Right cardiac atrium (tissue), 5 donors: ENCODE measurements around the gene BRD3. TPM values are rescaled to one million over a fixed set of nuclear protein-coding genes. Genes with fewer than 3 reads are reported as not detected.
A peak's percentile ranks its signal among the peaks of the same experiment; 100 is the strongest.

Experiments used
- ATAC-seq, 2 donors: fragments of 200-7000 bp; cut with Tn5 transposase; one replicate each; pipeline versions ENCODE4 v1.8.0 to v1.9.1; 2020; ENCODE audit warnings: moderate library complexity in 2 of 2, mild to moderate bottlenecking in 1 of 2
- DNase-seq, 3 donors: peaks; one replicate each; pipeline ENCODE4 v3.0.0-alpha.2; 2020
- H3K27ac ChIP-seq: one replicate; pipeline ENCODE4 v1.5.1; 2013; ENCODE audit warnings: mild to moderate bottlenecking, low read length, control low read depth, moderate library complexity
- H3K27me3 ChIP-seq: one replicate; pipeline ENCODE4 v1.6.1; 2013; ENCODE audit not compliant: control insufficient read depth, insufficient read depth
- H3K4me1 ChIP-seq: one replicate; pipeline ENCODE4 v1.6.1; 2013; ENCODE audit warnings: low read length; ENCODE audit not compliant: control insufficient read depth, insufficient read depth
- H3K4me3 ChIP-seq: one replicate; pipeline ENCODE4 v1.5.1; 2013; ENCODE audit warnings: low read length, control low read depth
- H3K9me3 ChIP-seq: one replicate; pipeline ENCODE4 v1.6.1; 2013; ENCODE audit warnings: low read length; ENCODE audit not compliant: control insufficient read depth
- WGBS: extraction: QIAGEN DNeasy Blood & Tissue Kit; methylation state at CpG from one replicate; pipeline ENCODE4 v1.1.7; 2013; 5-methylcytosine and 5-hydroxymethylcytosine counted together
- intact Hi-C, 4 donors: fragments of 100-400 bp; cut with DNase I; formaldehyde crosslinking; loops; one replicate each; pipeline versions ENCODE4 v1.11.0 to v1.14.0; 2022 to 2023
- polyA plus RNA-seq: library from polyadenylated mRNA; stranded (reverse); fragments of 200-250 nt; gene quantifications from one replicate; pipeline ENCODE4 v1.2.3, GENCODE V29; 2013
- total RNA-seq, 4 donors: library from RNA; stranded (reverse); fragmentation: NEBNext Ultra II Directional; extraction: Animal tissue kit (Norgen Biotek cat#: 25700); gene quantifications; one replicate each; pipeline ENCODE4 v1.2.1, GENCODE V29; 2021
- donor health status: healthy with polysubstance abuse.
- donor health status: DM: no; HTN: yes; CAD: no.
- donor health status: DM: no; HTN: no; CAD: no.
- donor health status: DM: no; HTN: yes; CAD: no; lungs with severe emphysema.
- donor health status: DM: yes; HTN: yes; CAD: no.

Gene BRD3
- total and polyA plus RNA-seq, 5 donors = 13.0 to 37.3 (median 30.3) TPM

- Histone ChIP-seq H3K9me3 (no peaks in the 10 kb centered on the region), H3K4me1 (peaks cover 22% of the 10 kb centered on the region), H3K27me3 (no peaks in the 10 kb centered on the region), H3K27ac (no peak overlapping the region), H3K4me3 (no peak overlapping the region)
- DNase-seq = peak in 2 of 3 donors; percentile 66 to 69
- whole genome bisulfite sequencing = 80% methylated on average over 17 of the region's 17 CpGs
- intact Hi-C loops = no loop called here
- ATAC-seq = no peak
Observed at GRCh38 chr9:134059661-134060395, 8.0 kb downstream of the BRD3 start.

- no peak overlapping the region for H3K27ac ChIP-seq
- H3K9me3 ChIP-seq = no peaks in the 10 kb centered on the region
- no peaks in the 10 kb centered on the region for H3K27me3 ChIP-seq
- ATAC-seq = no peak
- 85% methylated on average over 16 of the region's 16 CpGs for WGBS
- no peak overlapping the region for H3K4me3 ChIP-seq
- peak in 1 of 3 donors; percentile 31 for DNase-seq
- H3K4me1 ChIP-seq = peaks cover 22% of the 10 kb centered on the region
- intact Hi-C loops = no loop called here
Observed at GRCh38 chr9:134059188-134059641, 8.6 kb downstream of the BRD3 start.

DNA sequence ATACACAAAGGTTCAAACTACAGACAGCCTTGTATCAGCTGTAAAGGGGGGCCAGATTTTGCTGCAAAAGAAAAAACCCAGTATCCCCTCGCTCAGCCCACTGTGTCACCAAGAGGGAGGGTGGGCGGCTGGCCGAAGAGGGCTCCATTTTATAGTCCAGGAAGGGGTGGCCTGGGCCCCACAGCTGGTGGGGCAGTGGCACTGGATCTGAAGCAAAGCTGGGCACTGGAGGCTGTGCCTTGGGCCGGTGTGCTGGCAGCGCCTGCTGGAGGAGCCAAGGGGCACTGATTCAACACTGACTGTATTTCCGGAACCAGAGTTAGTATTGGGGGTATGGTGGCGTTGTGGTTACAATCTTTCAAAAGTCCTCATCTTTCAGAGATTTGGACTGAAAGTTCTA, 9.1 kb downstream of the BRD3 start:
- no peak overlapping the region for H3K27ac ChIP-seq
- H3K4me1 ChIP-seq = peaks cover 22% of the 10 kb centered on the region
- 78% methylated on average over 7 of the region's 7 CpGs for WGBS
- DNase-seq (peak in 2 of 3 donors; percentile 32 to 49), ATAC-seq (no peak)
- no peaks in the 10 kb centered on the region for H3K27me3 ChIP-seq
- H3K4me3 ChIP-seq = no peak overlapping the region
- intact Hi-C loops = no loop called here
- H3K9me3 ChIP-seq = no peaks in the 10 kb centered on the region

DNA sequence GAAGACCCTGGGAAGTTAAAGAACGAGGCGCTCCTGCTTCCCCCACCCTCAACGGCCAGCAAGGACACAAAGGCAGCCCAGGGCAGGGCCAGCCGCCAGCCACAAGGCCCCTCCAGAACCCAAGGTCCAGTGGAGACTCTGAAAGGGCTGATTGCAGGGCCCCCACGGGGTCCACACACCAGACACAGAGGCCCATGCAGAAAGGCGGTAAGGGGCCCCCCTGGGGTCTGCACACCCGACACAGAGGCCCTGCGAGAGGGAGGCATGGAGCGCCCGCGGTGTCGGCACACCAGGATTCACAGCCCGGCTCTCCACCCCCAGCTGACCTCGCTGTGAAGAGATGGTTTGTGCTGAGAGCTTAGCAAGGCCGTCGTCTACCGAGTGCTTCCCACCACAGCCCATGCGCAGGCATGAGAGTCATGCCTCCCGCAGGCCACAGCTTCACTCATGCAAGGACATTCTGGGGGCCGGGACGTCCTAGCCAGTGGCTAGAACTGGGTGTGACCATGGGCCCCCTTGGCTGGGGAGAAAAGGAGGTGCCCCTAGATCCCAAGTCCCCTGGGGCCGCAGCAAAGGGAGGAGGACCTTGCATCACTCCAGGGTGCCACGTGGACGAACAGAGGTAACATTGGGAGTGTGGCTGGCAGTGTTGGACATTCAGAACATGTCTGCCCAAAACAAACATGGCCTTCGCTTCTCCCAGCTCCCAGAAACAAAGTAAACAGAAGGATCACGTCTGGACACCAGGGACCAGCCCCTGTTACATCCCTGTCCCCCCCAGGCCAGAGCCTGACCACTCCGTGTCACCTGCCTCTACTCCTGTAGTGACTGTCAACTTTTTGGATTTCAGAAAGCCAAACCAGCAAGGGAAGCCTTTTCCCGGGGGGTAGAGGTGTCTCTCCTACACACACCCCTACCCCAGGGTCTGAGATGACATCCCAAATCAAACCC, 9.8 kb downstream of the BRD3 start:
- intact Hi-C loops = no loop called here
- ATAC-seq = no peak
- 72% methylated on average over 28 of the region's 28 CpGs for WGBS
- no peak overlapping the region for H3K27ac ChIP-seq
- peaks cover 22% of the 10 kb centered on the region for H3K4me1 ChIP-seq
- peak in 2 of 3 donors; percentile 49 to 53 for DNase-seq
- H3K9me3 ChIP-seq = no peaks in the 10 kb centered on the region
- H3K27me3 ChIP-seq = no peaks in the 10 kb centered on the region
- no peak overlapping the region for H3K4me3 ChIP-seq

GRCh38 chr9:134057307-134057657, 10.5 kb downstream of the BRD3 start:
- Histone ChIP-seq H3K4me3 (no peak overlapping the region), H3K27me3 (no peaks in the 10 kb centered on the region), H3K4me1 (peaks cover 22% of the 10 kb centered on the region), H3K9me3 (no peaks in the 10 kb centered on the region), H3K27ac (no peak overlapping the region)
- WGBS = 86% methylated on average over 13 of the region's 13 CpGs
- DNase-seq = peak in 2 of 3 donors; percentile 28 to 32
- ATAC-seq = no peak
- intact Hi-C loops = no loop called here

DNA sequence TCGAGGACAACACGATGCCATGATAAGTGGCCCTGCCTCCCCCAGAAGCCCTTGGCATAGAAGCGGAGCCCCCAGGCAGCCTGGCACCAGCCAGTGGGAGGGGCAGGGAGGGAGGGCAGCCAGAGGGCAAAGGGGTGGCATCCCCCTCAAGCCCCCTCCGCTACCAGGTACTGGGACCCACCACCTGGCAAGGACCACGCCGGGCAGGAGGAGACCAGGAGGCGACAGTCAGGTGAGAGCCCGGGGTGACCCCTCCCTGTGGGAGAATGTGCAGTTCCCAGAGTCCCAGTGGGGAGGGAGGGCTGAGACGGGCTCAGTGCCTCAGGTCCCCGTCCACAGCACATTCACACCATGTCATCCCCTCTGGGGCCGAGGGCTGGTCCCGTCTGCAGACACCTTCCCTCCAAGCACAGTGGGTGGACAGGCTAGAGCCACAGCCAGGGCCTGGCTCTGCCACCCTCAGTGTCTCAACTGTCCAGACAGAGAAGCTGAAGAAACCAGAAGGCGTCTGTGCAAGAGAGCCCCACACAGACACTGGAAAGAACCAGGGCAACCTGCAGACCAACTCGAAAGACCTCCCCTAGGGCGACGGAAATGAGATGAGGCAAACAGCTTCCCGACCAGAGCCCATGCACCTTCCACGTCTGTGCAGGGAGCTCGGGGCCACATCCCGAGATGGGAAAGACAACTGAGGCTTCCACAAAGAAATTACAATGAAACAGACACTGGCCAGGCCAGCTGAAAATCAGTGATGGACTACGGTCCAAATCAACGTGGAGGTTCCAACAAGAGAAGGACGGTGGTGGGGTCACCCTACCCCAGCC, 11.1 kb downstream of the BRD3 start:
- Histone ChIP-seq H3K9me3 (no peaks in the 10 kb centered on the region), H3K27me3 (no peaks in the 10 kb centered on the region), H3K4me3 (no peak overlapping the region), H3K27ac (no peak overlapping the region), H3K4me1 (peaks cover 21% of the 10 kb centered on the region)
- ATAC-seq (peak; percentile 2 to 9), DNase-seq (peak in 2 of 3 donors; percentile 59 to 66)
- intact Hi-C loops = no loop called here
- WGBS = 65% methylated on average over 23 of the region's 23 CpGs

DNA sequence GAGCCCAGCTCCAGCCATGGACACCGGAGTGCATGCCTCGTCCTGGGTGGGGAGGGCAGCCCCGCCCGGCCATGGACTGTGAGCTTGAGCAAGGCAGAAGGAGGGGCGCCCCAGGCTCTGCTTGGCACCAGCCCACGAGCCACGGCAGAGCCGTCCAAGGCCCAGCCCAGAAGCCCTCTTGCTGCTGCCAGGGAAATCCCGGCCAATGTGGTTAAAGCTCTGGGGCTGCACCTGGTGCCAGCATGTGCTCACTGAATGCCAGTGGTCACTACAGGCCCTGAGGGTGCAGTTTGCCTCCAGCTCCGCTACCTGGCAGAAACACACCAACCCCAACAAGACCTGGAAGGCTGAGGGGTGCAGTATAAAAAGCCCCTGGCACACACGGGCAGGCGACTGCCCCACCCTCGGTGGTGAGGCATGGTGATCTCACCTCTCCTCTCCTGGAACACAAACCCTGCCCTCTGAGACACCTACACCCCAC, 11.8 kb downstream of the BRD3 start:
- Histone ChIP-seq H3K27ac (no peak overlapping the region), H3K9me3 (no peaks in the 10 kb centered on the region), H3K27me3 (no peaks in the 10 kb centered on the region), H3K4me1 (peaks cover 20% of the 10 kb centered on the region), H3K4me3 (no peak overlapping the region)
- DNase-seq = peak; percentile 87 to 94 (median 94)
- intact Hi-C loops = no loop called here
- peak; percentile 84 to 88 for ATAC-seq
- WGBS = 18% methylated on average over 13 of the region's 13 CpGs

DNA sequence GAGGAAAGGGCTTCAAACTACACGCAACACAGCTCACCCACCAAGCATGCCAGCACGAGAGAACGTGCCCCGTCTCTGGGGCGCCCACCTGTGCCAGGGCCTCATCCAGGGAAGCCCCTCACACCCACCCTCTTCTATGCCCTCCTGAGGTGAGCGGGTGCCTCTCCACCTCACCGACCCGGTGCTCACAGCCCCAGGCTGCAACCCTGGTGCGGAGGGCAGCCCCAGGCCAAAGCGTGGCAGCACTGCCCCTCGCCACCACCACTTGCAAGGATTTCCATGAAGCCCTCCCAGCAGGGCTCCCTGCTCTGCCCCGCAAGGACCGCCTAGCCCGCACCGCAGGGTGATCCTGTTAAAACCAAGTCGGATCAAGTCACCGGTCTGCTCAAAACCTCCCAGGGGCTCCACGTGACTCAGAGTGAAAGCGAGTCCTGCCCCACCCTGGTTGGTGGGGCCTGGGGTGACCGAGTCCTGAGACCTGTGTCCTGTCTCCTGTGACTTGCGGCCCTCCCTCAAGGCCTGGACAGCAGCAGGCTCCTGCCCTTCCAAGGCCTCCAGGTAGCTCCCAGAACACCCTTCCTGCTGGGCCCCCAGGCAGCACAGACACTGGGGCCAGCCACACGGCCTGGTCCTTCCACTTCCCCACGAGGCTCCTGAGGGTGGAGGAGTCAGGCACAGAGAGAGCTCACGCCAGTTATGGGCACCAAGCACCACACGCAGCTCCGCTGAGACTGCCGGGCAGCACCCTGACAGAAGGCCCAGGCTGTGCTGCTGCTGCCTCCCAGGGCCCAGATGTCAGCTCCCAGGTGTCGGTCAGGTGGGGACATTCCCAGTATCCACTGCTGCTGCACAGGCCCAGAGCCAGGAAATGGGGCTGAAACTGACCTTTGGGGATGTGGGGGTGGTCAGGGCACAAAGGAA, 12.7 kb downstream of the BRD3 start:
- peak in 1 of 2 donors; percentile 1 for ATAC-seq

DNA sequence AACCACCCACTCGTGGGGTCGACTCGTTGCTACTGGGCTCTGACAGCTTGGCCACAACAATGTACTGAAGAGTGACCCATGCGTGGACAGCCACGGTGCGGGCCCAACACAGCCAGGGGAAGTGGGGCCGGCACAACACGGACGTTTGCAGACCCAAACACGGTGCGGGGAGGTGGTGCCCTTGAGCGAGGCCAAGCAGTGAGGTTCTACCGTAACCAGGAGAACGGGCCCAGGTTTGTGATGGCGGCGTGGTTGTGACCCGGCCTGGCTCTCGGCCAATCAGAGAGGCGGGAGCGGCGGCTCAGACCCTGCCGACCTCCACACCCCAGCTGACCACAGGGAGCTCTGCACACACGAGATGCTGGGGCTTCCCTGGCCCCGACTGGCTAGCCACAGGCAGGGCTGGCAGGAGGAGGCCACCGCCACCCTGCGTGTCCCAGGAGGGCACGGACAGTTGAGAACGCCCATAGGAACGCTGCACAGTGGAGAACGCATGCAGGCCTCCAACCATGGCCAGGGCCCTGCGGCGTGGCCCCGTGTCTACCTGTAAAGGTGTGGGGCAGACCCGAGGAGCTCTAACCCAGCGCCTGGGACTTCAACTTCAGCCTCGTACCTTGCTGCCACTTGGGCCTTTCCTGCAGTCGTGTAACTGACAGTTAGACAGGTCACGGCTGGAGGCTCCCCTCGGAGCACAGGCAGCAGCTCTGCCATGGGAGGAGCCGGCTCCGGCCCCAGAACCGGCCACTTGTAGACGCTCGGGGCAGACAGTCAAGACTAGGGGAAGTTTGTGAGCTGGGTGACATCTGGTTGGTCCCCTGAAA, 13.7 kb downstream of the BRD3 start:
- WGBS = 84% methylated on average over 44 of the region's 44 CpGs
- no peaks in the 10 kb centered on the region for H3K9me3 ChIP-seq
- H3K4me1 ChIP-seq = peaks cover 16% of the 10 kb centered on the region
- no peaks in the 10 kb centered on the region for H3K27me3 ChIP-seq
- ATAC-seq = no peak
- H3K4me3 ChIP-seq = no peak overlapping the region
- intact Hi-C loops = no loop called here
- peak in 2 of 3 donors; percentile 44 to 62 for DNase-seq
- H3K27ac ChIP-seq = no peak overlapping the region

More for the DNA sequence above, 12.7 kb downstream of the BRD3 start:
- H3K4me1 ChIP-seq = peaks cover 16% of the 10 kb centered on the region
- intact Hi-C loops = no loop called here
- no peak overlapping the region for H3K27ac ChIP-seq
- peak in 2 of 3 donors; percentile 18 to 64 for DNase-seq
- no peak overlapping the region for H3K4me3 ChIP-seq
- H3K9me3 ChIP-seq = no peaks in the 10 kb centered on the region
- WGBS = 81% methylated on average over 28 of the region's 28 CpGs
- no peaks in the 10 kb centered on the region for H3K27me3 ChIP-seq
